Thyroid gland (tissue), 4 donors: ENCODE results near the gene TMEM158.

Experiments used
- POLR2A ChIP-seq, 2 donors: fragments of 450-650 bp; IDR thresholded peaks; one replicate each; pipeline ENCODE4 v1.6.1; 2017; ENCODE audit warnings: antibody characterized with exemption in 2 of 2, mild to moderate bottlenecking in 2 of 2, moderate library complexity in 1 of 2
- TF ChIP-seq, protein P1 (sequence below), 6 experiments: fragments of 200-600 bp in 3 of 6; fragments of 450-650 bp in 3 of 6; sonication (generic) in 3 of 6; IDR thresholded peaks; one replicate each; pipeline ENCODE4 v1.5.1; 2016 to 2019; ENCODE audit warnings: antibody characterized with exemption in 6 of 6, mild to moderate bottlenecking in 2 of 6, inconsistent platforms in 1 of 6, moderate library complexity in 1 of 6

DNA sequence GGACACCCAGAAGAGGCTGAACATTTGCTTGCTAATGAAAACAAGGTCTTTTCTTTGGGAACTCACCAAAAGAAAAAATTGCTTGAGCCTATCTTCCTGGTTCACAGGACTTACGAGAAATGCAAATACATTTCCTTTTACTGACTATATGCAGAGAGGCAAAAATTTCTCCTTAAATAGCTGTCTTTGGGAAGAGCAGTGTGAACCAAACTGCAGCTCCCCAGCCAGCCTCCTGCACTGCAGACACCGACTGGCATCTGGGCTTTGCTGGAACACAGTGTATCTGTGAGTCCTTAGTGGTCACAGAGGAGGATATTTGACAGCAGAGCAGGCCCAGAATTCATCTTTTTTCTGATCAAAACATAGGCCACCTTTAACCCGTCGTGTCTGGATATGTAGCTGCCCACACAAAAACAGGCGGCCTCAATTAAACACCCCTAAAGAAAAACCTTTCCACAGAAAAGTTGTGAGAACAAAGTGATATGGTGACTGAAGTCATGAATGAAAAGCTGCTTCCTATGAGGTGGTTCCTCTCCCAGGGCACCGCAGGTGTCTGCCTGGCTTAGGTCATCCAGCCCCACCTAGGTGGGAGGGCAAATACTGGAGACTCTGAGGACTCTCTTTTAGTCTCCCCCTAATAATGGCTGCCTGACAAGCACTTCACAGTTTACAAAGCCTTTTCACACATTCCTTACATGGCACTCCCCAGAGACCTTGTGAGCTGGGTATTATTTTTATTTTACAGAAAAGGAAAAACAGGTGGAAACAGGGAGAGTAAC is 46.1 kb upstream of the TMEM158 start:
- TF ChIP-seq, protein P1, sequence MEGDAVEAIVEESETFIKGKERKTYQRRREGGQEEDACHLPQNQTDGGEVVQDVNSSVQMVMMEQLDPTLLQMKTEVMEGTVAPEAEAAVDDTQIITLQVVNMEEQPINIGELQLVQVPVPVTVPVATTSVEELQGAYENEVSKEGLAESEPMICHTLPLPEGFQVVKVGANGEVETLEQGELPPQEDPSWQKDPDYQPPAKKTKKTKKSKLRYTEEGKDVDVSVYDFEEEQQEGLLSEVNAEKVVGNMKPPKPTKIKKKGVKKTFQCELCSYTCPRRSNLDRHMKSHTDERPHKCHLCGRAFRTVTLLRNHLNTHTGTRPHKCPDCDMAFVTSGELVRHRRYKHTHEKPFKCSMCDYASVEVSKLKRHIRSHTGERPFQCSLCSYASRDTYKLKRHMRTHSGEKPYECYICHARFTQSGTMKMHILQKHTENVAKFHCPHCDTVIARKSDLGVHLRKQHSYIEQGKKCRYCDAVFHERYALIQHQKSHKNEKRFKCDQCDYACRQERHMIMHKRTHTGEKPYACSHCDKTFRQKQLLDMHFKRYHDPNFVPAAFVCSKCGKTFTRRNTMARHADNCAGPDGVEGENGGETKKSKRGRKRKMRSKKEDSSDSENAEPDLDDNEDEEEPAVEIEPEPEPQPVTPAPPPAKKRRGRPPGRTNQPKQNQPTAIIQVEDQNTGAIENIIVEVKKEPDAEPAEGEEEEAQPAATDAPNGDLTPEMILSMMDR (IDR thresholded peaks at IDR 0.05): no peak
- TF ChIP-seq POLR2A (IDR thresholded peaks at IDR 0.05): no peak
